ENCODE measurements around the gene SAV1. TPM values are rescaled to one million over a fixed set of nuclear protein-coding genes. Genes with fewer than 3 reads are reported as not detected.

SAV1 gene
- total RNA-seq, 1 experiment from 2014 or later, result 66.2 TPM

GRCh38 chr14:50612806-50613205 lies 55.3 kb downstream of the SAV1 start:
- BruUV-seq (replicated peaks), result no TSS peak
- POLR2A ChIA-PET (ENCODE audit: unreplicated experiment), result no interaction called here
- TF ChIP-seq EZH2 (IDR thresholded peaks at IDR 0.05; ENCODE audit: low read length, unreplicated experiment) (no peak), CTCF (conservative IDR thresholded peaks at IDR 0.05; ENCODE audit: low read depth, low read length) (no peak), EZH2phosphoT487 (IDR thresholded peaks at IDR 0.05; ENCODE audit: borderline replicate concordance, low read length) (no peak)

DNA sequence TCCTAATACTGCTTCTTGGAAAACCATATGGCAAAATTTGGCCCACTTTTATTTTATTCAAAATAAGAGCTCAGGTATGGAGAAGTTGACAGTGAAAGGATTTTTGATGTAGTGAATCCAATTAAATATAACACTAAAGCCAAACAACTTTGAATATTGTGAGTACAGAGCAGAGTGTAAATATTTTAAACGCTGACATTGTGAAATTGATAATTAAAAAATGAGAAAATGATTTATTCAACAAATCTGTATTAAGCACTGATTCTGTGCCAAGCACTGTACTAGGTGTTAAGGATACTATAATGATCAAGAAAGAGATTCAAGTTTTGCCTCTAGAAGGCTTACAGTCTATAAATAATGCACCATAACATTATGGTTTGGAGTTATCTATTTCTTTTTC lies 57.6 kb downstream of the SAV1 start:
- H3F3A ChIP-seq (ENCODE audit: low read length, unreplicated experiment), result no peaks in the 10 kb centered on the region
- TF ChIP-seq CTCF (conservative IDR thresholded peaks at IDR 0.05; ENCODE audit: low read depth, low read length) (no peak), EZH2 (IDR thresholded peaks at IDR 0.05; ENCODE audit: low read length, unreplicated experiment) (no peak), EZH2phosphoT487 (IDR thresholded peaks at IDR 0.05; ENCODE audit: borderline replicate concordance, low read length) (no peak)
- H3K9me2 ChIP-seq (replicated peaks; ENCODE audit: low read length), result no peaks in the 10 kb centered on the region
- no peaks in the 10 kb centered on the region for H3K79me2 ChIP-seq (ENCODE audit: low read length)
- H3K27me3 ChIP-seq (ENCODE audit: low read length), result no peaks in the 10 kb centered on the region
- H3K4me3 ChIP-seq (ENCODE audit: low read length), result no peak overlapping the region
- ATAC-seq (no peak), DNase-seq (no peak)
- CTCF ChIA-PET, result no interaction called here
- no peaks in the 10 kb centered on the region for H3K36me3 ChIP-seq (ENCODE audit: low read depth, low read length)
- H3K4me2 ChIP-seq (ENCODE audit: low read length), result no peak overlapping the region
- intact Hi-C loops (cut with micrococcal nuclease), result no loop called here
- H3K9ac ChIP-seq (ENCODE audit: low read length), result no peak overlapping the region
- no peaks in the 10 kb centered on the region for H3K4me1 ChIP-seq (ENCODE audit: insufficient read depth, low read length)
- H2AFZ ChIP-seq (ENCODE audit: low read length), result no peak overlapping the region
- H3K27ac ChIP-seq (ENCODE audit: low read length), result no peak overlapping the region
- POLR2A ChIA-PET (ENCODE audit: unreplicated experiment), result no interaction called here
- H3K9me3 ChIP-seq (ENCODE audit: low read length), result no peaks in the 10 kb centered on the region
- H4K20me1 ChIP-seq (ENCODE audit: low read length), result no peaks in the 10 kb centered on the region
- no TSS peak for BruUV-seq (replicated peaks)

More at GRCh38 chr14:50612806-50613205, 55.3 kb downstream of the SAV1 start:
- no peaks in the 10 kb centered on the region for H3K79me2 ChIP-seq (ENCODE audit: low read length)
- ATAC-seq (no peak), DNase-seq (no peak)
- no peak overlapping the region for H3K4me2 ChIP-seq (ENCODE audit: low read length)
- no peaks in the 10 kb centered on the region for H3K36me3 ChIP-seq (ENCODE audit: low read depth, low read length)
- H2AFZ ChIP-seq (ENCODE audit: low read length), result no peak overlapping the region
- intact Hi-C loops (cut with micrococcal nuclease), result no loop called here
- H3K9me2 ChIP-seq (replicated peaks; ENCODE audit: low read length), result no peaks in the 10 kb centered on the region
- no peaks in the 10 kb centered on the region for H3K9me3 ChIP-seq (ENCODE audit: low read length)
- CTCF ChIA-PET, result no interaction called here
- H3K4me3 ChIP-seq (ENCODE audit: low read length), result no peak overlapping the region
- H3K4me1 ChIP-seq (ENCODE audit: insufficient read depth, low read length), result no peaks in the 10 kb centered on the region
- H3F3A ChIP-seq (ENCODE audit: low read length, unreplicated experiment), result no peaks in the 10 kb centered on the region
- no peak overlapping the region for H3K27ac ChIP-seq (ENCODE audit: low read length)
- no peaks in the 10 kb centered on the region for H4K20me1 ChIP-seq (ENCODE audit: low read length)
- H3K27me3 ChIP-seq (ENCODE audit: low read length), result no peaks in the 10 kb centered on the region
- no peak overlapping the region for H3K9ac ChIP-seq (ENCODE audit: low read length)

GRCh38 chr14:50608302-50608851 lies 59.7 kb downstream of the SAV1 start:
- H2AFZ ChIP-seq (ENCODE audit: low read length), result no peak overlapping the region
- no peak overlapping the region for H3K4me2 ChIP-seq (ENCODE audit: low read length)
- H3K4me3 ChIP-seq (ENCODE audit: low read length), result no peak overlapping the region
- ChIA-PET CTCF (interaction anchor here (0.6 kb wide), 1 partner anchor 252 kb away, joined by 21 read pairs; no protein-coding TSS in a partner anchor), POLR2A (ENCODE audit: unreplicated experiment) (no interaction called here)
- DNase-seq (no peak), ATAC-seq (no peak)
- H3K27me3 ChIP-seq (ENCODE audit: low read length), result no peaks in the 10 kb centered on the region
- H3K79me2 ChIP-seq (ENCODE audit: low read length), result no peaks in the 10 kb centered on the region
- intact Hi-C loops (cut with micrococcal nuclease), result no loop called here
- no peaks in the 10 kb centered on the region for H3K9me3 ChIP-seq (ENCODE audit: low read length)
- no peaks in the 10 kb centered on the region for H3K9me2 ChIP-seq (replicated peaks; ENCODE audit: low read length)
- H4K20me1 ChIP-seq (ENCODE audit: low read length), result no peaks in the 10 kb centered on the region
- BruUV-seq (replicated peaks), result no TSS peak
- H3F3A ChIP-seq (ENCODE audit: low read length, unreplicated experiment), result no peaks in the 10 kb centered on the region
- TF ChIP-seq CTCF (conservative IDR thresholded peaks at IDR 0.05; ENCODE audit: low read depth, low read length) (no peak), EZH2phosphoT487 (IDR thresholded peaks at IDR 0.05; ENCODE audit: borderline replicate concordance, low read length) (no peak), EZH2 (IDR thresholded peaks at IDR 0.05; ENCODE audit: low read length, unreplicated experiment) (no peak)
- no peak overlapping the region for H3K27ac ChIP-seq (ENCODE audit: low read length)
- H3K9ac ChIP-seq (ENCODE audit: low read length), result no peak overlapping the region
- H3K36me3 ChIP-seq (ENCODE audit: low read depth, low read length), result no peaks in the 10 kb centered on the region
- no peaks in the 10 kb centered on the region for H3K4me1 ChIP-seq (ENCODE audit: insufficient read depth, low read length)

Measured in PC-3 (cell line).